ENCODE results near the gene NUP153.

DNA sequence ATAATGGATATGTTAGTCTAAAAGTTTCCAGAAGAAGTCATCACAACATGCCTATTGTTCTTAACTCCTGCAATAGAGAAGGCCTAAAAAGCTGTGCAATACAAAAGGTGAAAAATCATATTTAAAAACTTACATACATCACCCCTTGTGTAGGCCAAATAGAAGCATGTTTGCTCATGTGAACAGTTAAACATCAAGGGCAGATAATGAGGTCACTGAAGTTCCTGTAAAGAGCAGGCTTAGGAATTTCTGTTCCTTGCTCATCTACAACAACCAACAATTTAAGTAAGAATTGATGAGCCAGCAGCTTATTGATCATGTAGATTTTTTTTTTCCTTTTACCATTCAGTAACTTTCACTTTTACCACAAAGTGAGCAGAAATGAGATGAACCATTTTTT lies 7.5 kb upstream of the NUP153 start:
- TF ChIP-seq, protein P1, sequence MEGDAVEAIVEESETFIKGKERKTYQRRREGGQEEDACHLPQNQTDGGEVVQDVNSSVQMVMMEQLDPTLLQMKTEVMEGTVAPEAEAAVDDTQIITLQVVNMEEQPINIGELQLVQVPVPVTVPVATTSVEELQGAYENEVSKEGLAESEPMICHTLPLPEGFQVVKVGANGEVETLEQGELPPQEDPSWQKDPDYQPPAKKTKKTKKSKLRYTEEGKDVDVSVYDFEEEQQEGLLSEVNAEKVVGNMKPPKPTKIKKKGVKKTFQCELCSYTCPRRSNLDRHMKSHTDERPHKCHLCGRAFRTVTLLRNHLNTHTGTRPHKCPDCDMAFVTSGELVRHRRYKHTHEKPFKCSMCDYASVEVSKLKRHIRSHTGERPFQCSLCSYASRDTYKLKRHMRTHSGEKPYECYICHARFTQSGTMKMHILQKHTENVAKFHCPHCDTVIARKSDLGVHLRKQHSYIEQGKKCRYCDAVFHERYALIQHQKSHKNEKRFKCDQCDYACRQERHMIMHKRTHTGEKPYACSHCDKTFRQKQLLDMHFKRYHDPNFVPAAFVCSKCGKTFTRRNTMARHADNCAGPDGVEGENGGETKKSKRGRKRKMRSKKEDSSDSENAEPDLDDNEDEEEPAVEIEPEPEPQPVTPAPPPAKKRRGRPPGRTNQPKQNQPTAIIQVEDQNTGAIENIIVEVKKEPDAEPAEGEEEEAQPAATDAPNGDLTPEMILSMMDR (IDR thresholded peaks at IDR 0.05): no peak
- no peak for TF ChIP-seq EZH2 (IDR thresholded peaks at IDR 0.05)

Measured in neural progenitor cell (in vitro differentiated cells).